ENCODE results near the gene PFN2. TPM values are rescaled to one million over a fixed set of nuclear protein-coding genes. Genes with fewer than 3 reads are reported as not detected.

PFN2 gene, protein sequence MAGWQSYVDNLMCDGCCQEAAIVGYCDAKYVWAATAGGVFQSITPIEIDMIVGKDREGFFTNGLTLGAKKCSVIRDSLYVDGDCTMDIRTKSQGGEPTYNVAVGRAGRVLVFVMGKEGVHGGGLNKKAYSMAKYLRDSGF
- 153 and 343 TPM in 2 replicates for total RNA-seq
- 619 and 627 TPM in 2 replicates for polyA plus RNA-seq
- polyA plus RNA-seq (2012): 273 and 308 TPM in 2 replicates
- 49.9 and 79.8 TPM in 2 replicates for polyA minus RNA-seq (ENCODE audit: low replicate concordance)

DNA sequence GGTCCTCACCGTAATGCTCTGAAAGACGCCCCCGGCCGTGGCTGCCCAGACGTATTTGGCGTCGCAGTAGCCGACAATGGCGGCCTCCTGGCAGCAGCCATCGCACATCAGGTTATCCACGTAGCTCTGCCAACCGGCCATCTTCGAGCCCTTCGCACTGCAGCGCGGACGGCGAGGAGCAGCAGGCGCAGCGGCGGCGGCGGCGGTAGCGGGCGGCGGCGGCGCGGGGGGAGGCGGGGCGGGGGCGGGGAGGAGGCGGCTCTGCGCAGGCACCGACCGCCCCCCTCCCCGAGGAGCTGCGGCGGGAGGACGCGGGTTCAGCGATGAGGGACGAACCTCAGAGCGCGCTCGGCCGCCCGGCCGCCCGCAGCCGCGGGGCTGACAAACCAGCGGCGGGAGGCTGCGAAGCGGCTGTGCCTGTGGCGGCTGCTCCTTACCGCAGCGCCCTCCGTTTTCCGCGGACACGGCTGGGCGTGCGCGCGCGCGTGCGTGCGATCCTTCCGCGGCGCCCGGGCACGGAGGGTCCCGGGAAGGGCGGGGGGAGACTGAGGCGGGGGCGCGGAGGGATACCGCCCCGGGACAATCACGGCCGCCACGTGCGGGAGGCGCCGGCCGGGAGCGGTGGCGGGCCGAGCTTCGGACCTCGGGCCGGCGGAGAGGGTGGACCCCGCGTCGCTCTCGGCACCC is at the start of gene PFN2:
PFN2 (minus strand) TSS at position 180 of the 687 bp plus-strand sequence; CDS start at position 141, 39 bp downstream.
- H3K36me3 ChIP-seq (ENCODE audit: control insufficient read depth, insufficient read depth, low read length): no peaks in the 10 kb centered on the region
- no peaks in the 10 kb centered on the region for H3K27me3 ChIP-seq (ENCODE audit: control insufficient read depth, insufficient read depth, low read length)
- H2AFZ ChIP-seq (ENCODE audit: low read length): peak within 1 kb of the TSS; percentile 58
- H3K4me1 ChIP-seq (ENCODE audit: control insufficient read depth, extremely low read depth, insufficient read depth, low read length): peaks cover 6% of the 10 kb centered on the region
- no peak for TF ChIP-seq EZH2 (IDR thresholded peaks at IDR 0.05; ENCODE audit: low read length, missing control alignments)
- TF ChIP-seq, protein P1, sequence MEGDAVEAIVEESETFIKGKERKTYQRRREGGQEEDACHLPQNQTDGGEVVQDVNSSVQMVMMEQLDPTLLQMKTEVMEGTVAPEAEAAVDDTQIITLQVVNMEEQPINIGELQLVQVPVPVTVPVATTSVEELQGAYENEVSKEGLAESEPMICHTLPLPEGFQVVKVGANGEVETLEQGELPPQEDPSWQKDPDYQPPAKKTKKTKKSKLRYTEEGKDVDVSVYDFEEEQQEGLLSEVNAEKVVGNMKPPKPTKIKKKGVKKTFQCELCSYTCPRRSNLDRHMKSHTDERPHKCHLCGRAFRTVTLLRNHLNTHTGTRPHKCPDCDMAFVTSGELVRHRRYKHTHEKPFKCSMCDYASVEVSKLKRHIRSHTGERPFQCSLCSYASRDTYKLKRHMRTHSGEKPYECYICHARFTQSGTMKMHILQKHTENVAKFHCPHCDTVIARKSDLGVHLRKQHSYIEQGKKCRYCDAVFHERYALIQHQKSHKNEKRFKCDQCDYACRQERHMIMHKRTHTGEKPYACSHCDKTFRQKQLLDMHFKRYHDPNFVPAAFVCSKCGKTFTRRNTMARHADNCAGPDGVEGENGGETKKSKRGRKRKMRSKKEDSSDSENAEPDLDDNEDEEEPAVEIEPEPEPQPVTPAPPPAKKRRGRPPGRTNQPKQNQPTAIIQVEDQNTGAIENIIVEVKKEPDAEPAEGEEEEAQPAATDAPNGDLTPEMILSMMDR (conservative IDR thresholded peaks at IDR 0.05 in 1 of 2, IDR thresholded peaks at IDR 0.05 in 1 of 2; ENCODE audit: low read depth in 1 of 2, low read length in 2 of 2): no peak
- H3K4me3 ChIP-seq (replicated peaks in 1 of 4; ENCODE audit: control extremely low read depth in 1 of 4, insufficient read depth in 1 of 4, low read depth in 3 of 4, low read length in 4 of 4): peak within 1 kb of the TSS; percentile 73 to 87 (median 81)
- peak within 1 kb of the TSS; percentile 81 for H3K27ac ChIP-seq (ENCODE audit: insufficient read depth, low read length)
- DNase-seq (ENCODE audit: low read depth in 2 of 2): peak; percentile 83 to 85
- no peaks in the 10 kb centered on the region for H3K9me3 ChIP-seq (ENCODE audit: control insufficient read depth, insufficient read depth, low read depth, low read length)
- peak within 1 kb of the TSS; percentile 99 for H3K4me2 ChIP-seq (ENCODE audit: extremely low read depth, insufficient read depth, low read length)
- peaks cover 60% of the 10 kb centered on the region for H3K79me2 ChIP-seq (ENCODE audit: control insufficient read depth, insufficient read depth, low read length)
- no peaks in the 10 kb centered on the region for H4K20me1 ChIP-seq (ENCODE audit: control insufficient read depth, extremely low read depth, insufficient read depth, low read length)
- peak within 1 kb of the TSS; percentile 88 for H3K9ac ChIP-seq (ENCODE audit: insufficient read depth, low read length)

DNA sequence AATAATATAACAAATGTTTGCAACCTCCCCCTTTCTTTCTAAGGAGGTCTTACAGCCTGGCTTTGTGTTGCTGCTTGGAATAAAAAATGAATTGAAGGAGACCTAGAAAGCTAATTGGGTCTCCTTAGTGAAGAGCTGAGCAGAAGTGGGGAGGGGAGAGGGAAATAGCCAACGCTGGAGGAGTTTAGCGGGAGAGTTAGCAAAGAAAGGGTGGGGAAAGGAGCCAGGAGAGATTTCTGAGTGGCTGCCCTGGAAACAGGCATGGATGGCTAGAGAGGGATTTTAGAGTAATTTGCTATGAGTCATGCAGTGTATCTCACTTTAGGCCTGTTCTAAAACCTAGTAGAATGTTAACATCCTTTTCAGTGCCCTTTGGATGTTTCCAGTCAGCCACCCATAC is 45.2 kb upstream of the PFN2 start:
- Histone ChIP-seq H3K27me3 (ENCODE audit: control insufficient read depth, insufficient read depth, low read length) (no peaks in the 10 kb centered on the region), H3K79me2 (ENCODE audit: control insufficient read depth, insufficient read depth, low read length) (no peaks in the 10 kb centered on the region), H3K36me3 (ENCODE audit: control insufficient read depth, insufficient read depth, low read length) (no peaks in the 10 kb centered on the region), H3K4me3 (replicated peaks in 1 of 4; ENCODE audit: control extremely low read depth in 1 of 4, insufficient read depth in 1 of 4, low read depth in 3 of 4, low read length in 4 of 4) (no peak overlapping the region), H2AFZ (ENCODE audit: low read length) (no peak overlapping the region), H3K9me3 (ENCODE audit: control insufficient read depth, insufficient read depth, low read depth, low read length) (no peaks in the 10 kb centered on the region), H3K9ac (ENCODE audit: insufficient read depth, low read length) (no peak overlapping the region), H3K4me1 (ENCODE audit: control insufficient read depth, extremely low read depth, insufficient read depth, low read length) (peaks cover 4% of the 10 kb centered on the region), H3K27ac (ENCODE audit: insufficient read depth, low read length) (no peak overlapping the region), H3K4me2 (ENCODE audit: extremely low read depth, insufficient read depth, low read length) (no peak overlapping the region), H4K20me1 (ENCODE audit: control insufficient read depth, extremely low read depth, insufficient read depth, low read length) (no peaks in the 10 kb centered on the region)
- TF ChIP-seq, protein P1 (conservative IDR thresholded peaks at IDR 0.05 in 1 of 2, IDR thresholded peaks at IDR 0.05 in 1 of 2; ENCODE audit: low read depth in 1 of 2, low read length in 2 of 2): no peak
- no peak for TF ChIP-seq EZH2 (IDR thresholded peaks at IDR 0.05; ENCODE audit: low read length, missing control alignments)
- DNase-seq (ENCODE audit: low read depth in 2 of 2): peak in 1 of 2 donors; percentile 42

DNA sequence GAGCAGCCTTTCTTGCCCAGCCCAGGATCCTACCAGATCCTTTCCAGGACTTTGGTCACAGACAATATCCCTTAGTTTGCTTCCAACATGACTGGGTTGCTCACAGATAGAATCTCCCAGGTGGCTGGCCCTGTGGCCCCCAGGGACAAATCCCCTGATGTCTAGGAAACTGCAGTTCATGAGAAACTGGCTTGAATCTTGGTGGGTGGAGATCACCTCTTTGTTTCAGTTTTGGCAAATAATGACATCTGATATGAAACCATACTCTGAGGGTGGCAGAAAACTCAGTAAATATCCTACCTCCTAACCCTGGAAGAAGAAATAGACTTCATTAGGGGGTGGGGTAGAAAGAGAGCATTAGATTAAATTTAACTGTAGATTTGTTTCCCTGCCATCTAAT is 44.1 kb upstream of the PFN2 start:
- Histone ChIP-seq H3K4me3 (replicated peaks in 1 of 4; ENCODE audit: control extremely low read depth in 1 of 4, insufficient read depth in 1 of 4, low read depth in 3 of 4, low read length in 4 of 4) (no peak overlapping the region), H3K9ac (ENCODE audit: insufficient read depth, low read length) (no peak overlapping the region), H3K79me2 (ENCODE audit: control insufficient read depth, insufficient read depth, low read length) (no peaks in the 10 kb centered on the region), H2AFZ (ENCODE audit: low read length) (no peak overlapping the region), H4K20me1 (ENCODE audit: control insufficient read depth, extremely low read depth, insufficient read depth, low read length) (no peaks in the 10 kb centered on the region), H3K27me3 (ENCODE audit: control insufficient read depth, insufficient read depth, low read length) (no peaks in the 10 kb centered on the region), H3K36me3 (ENCODE audit: control insufficient read depth, insufficient read depth, low read length) (no peaks in the 10 kb centered on the region), H3K9me3 (ENCODE audit: control insufficient read depth, insufficient read depth, low read depth, low read length) (no peaks in the 10 kb centered on the region), H3K4me2 (ENCODE audit: extremely low read depth, insufficient read depth, low read length) (no peak overlapping the region), H3K27ac (ENCODE audit: insufficient read depth, low read length) (no peak overlapping the region), H3K4me1 (ENCODE audit: control insufficient read depth, extremely low read depth, insufficient read depth, low read length) (no peaks in the 10 kb centered on the region)
- TF ChIP-seq EZH2 (IDR thresholded peaks at IDR 0.05; ENCODE audit: low read length, missing control alignments): no peak
- TF ChIP-seq, protein P1 (conservative IDR thresholded peaks at IDR 0.05 in 1 of 2, IDR thresholded peaks at IDR 0.05 in 1 of 2; ENCODE audit: low read depth in 1 of 2, low read length in 2 of 2): no peak
- no peak for DNase-seq (ENCODE audit: low read depth in 2 of 2)

All from fibroblast of lung (primary cell).